ENCODE measurements around the gene MYH2. TPM values are rescaled to one million over a fixed set of nuclear protein-coding genes. Genes with fewer than 3 reads are reported as not detected.
"Not testable (repeated sequence)": the region's sequence is repeated elsewhere in the genome, so short reads cannot be mapped to it uniquely, and the experiment has no call there.

MYH2 gene
- total RNA-seq, 2 experiments from 2014 or later = not detected

DNA sequence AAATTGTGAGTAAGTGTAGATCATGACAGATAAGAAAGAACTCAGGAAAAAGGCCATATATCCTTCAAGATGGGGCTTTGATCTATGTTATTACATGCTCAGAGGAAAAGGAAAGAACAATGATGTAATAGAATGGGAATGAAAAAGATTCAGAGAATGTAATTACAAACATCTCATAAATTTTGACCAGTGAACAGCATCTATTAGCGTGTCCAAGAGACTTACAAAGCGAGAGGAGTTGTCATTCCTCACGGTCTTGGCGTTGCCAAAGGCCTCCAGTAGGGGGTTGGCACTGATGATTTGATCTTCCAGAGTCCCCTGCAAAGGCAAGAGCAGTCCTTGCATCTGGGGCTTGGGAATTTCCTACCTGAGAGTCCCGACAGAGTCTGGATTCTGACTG is 6.0 kb downstream of the MYH2 start:
- H3K27ac Mint-ChIP-seq; H3K4me1 Mint-ChIP-seq; POLR2A ChIA-PET; H3K27me3 Mint-ChIP-seq; H3K4me3 Mint-ChIP-seq; DNase-seq; H3K36me3 Mint-ChIP-seq (ENCODE audit: low read depth); CTCF ChIA-PET: not testable (repeated sequence)
- H3K9me3 Mint-ChIP-seq = peaks cover 19% of the 10 kb centered on the region

DNA sequence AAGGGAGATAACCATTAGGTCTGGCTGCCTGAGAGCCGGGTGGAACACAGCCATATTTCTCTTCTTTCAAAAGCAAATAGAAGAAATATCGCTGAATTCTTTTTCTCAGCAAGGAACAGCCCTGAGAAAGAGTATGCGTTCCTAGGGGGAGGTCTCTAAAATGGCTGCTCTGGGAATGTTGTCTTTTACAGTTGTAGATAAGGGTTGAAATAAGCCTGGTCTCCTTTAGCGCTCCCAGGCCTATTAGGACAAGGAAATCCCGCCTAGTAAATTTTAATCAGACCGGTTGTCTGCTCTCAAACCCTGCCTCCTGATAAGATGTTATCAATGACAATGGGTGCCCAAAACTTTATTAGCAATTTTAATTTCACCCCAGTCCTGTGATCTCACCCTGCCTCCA is 8.3 kb downstream of the MYH2 start:
- POLR2A ChIA-PET; H3K36me3 Mint-ChIP-seq (ENCODE audit: low read depth); H3K4me1 Mint-ChIP-seq; H3K27ac Mint-ChIP-seq; DNase-seq; H3K27me3 Mint-ChIP-seq; H3K4me3 Mint-ChIP-seq; CTCF ChIA-PET: not testable (repeated sequence)
- peaks cover 19% of the 10 kb centered on the region for H3K9me3 Mint-ChIP-seq

DNA sequence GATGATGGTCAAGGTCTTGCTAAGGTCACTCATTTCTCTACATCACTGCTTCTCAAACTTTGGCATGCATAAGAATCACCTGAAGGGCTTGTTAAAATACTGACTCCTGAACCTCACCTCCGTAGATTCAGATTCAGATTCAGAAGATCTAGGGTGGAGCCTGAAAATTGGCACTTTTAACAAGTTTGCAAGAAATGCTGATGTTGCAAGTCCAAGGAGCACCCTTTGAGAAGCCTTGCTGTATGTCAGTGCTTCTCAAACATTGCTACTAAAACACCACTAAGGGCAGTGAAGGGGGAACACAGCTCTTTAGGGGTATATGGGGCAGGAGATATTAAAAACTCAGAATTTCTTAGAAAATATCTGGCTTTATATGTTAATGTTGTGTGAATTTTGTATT is 17.4 kb downstream of the MYH2 start:
- ChIA-PET CTCF (no interaction called here), POLR2A (no interaction called here)
- Mint-ChIP-seq H3K27me3 (peaks cover 2% of the 10 kb centered on the region), H3K27ac (no peak overlapping the region), H3K4me1 (no peaks in the 10 kb centered on the region), H3K36me3 (ENCODE audit: low read depth) (no peaks in the 10 kb centered on the region), H3K9me3 (no peaks in the 10 kb centered on the region), H3K4me3 (no peak overlapping the region)
- no peak for DNase-seq

DNA sequence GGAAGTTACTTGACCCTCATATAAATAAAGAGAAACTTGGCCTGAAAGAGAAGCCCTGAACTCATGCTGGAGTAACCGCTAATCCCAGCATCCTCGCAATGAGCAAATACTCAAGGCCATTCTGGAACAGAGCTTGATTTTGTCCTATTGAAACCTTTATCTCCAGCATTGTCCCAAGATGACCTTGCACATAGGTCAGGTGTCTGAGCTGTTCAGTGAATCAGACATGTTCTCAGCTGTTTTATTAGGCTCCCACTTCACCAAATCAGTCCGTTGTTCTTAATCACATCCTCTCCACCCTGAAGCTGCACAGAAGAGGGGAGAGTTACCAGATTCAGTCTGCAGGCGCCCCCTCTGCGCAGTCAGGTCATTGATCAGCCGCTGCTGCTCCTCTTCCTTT is 22.0 kb downstream of the MYH2 start:
- DNase-seq = no peak
- Mint-ChIP-seq H3K27ac (no peak overlapping the region), H3K4me3 (no peak overlapping the region), H3K27me3 (peaks cover 2% of the 10 kb centered on the region), H3K36me3 (ENCODE audit: low read depth) (no peaks in the 10 kb centered on the region), H3K4me1 (no peaks in the 10 kb centered on the region), H3K9me3 (no peaks in the 10 kb centered on the region)
- ChIA-PET CTCF (no interaction called here), POLR2A (interaction anchor here (0.5 kb wide), 1 partner anchor 86 kb away, joined by 3 read pairs; no protein-coding TSS in a partner anchor)

DNA sequence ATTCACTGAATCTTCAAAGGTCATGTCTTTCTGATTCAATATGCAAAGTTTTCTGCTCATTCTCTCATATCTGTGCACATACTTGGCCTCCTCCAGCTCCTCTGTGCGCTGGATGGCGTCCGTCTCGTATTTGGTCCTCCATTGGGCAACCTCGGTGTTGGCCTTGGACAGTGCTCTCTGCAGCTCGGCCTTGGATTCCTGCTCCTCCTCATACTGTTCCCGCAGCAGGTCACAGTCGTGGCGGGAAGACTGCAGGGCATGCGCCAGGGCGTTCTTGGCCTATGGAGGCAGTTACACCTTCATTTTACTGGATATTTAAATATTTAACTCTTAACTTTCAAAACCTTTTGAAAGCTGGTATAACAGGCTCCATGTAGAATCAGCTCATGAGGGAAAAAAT is 22.9 kb downstream of the MYH2 start:
- POLR2A ChIA-PET = no interaction called here
- no peak overlapping the region for H3K27ac Mint-ChIP-seq
- no peaks in the 10 kb centered on the region for H3K4me1 Mint-ChIP-seq
- H3K27me3 Mint-ChIP-seq = peaks cover 2% of the 10 kb centered on the region
- H3K4me3 Mint-ChIP-seq = no peak overlapping the region
- DNase-seq = no peak
- H3K36me3 Mint-ChIP-seq (ENCODE audit: low read depth) = no peaks in the 10 kb centered on the region
- CTCF ChIA-PET = no interaction called here
- no peaks in the 10 kb centered on the region for H3K9me3 Mint-ChIP-seq

DNA sequence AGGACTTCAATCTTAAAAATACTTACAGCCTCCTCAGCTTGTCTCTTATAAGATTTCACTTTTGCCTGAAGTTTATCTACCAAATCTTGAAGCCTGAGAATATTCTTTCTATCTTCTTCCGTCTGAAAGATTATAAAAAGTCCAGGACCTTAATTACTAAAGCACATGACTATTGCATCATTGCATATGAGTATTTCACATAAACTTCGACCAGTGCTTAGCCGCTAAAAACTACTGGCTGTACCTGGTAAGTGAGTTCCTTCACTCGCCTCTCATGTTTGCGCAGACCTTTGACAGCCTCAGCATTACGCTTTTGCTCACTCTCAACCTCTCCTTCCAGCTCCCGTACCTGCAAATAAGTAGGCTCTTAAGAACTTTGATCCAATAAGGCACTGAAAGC is 26.4 kb downstream of the MYH2 start:
- Mint-ChIP-seq H3K9me3 (no peaks in the 10 kb centered on the region), H3K36me3 (ENCODE audit: low read depth) (no peaks in the 10 kb centered on the region), H3K27me3 (no peaks in the 10 kb centered on the region), H3K4me1 (no peaks in the 10 kb centered on the region), H3K4me3 (no peak overlapping the region), H3K27ac (no peak overlapping the region)
- ChIA-PET CTCF (no interaction called here), POLR2A (no interaction called here)
- DNase-seq = no peak

DNA sequence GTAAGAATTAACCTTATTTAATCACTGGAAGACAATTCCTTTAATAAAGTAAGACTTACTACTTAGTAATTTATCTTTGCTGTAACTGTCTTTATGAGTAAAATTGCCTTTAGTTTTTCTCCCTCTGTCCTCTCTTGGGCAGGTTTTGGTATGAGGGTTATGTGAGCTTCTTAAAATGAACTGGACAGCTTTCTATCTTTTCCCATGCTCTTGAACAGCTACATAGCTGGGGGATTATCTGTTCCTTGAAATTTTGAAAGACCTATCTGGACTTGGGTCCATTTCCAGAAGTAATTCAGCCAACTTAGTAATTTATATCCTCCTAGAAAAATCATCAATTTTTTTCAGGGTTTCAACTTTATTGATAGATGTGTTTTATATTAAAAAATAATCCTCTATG is 27.5 kb downstream of the MYH2 start:
- Mint-ChIP-seq H3K27ac (no peak overlapping the region), H3K9me3 (no peaks in the 10 kb centered on the region), H3K4me3 (no peak overlapping the region), H3K4me1 (no peaks in the 10 kb centered on the region), H3K27me3 (no peaks in the 10 kb centered on the region), H3K36me3 (ENCODE audit: low read depth) (no peaks in the 10 kb centered on the region)
- DNase-seq = no peak
- ChIA-PET CTCF (no interaction called here), POLR2A (interaction anchor here (0.7 kb wide), 1 partner anchor 15 kb away, joined by 3 read pairs; no protein-coding TSS in a partner anchor)

DNA sequence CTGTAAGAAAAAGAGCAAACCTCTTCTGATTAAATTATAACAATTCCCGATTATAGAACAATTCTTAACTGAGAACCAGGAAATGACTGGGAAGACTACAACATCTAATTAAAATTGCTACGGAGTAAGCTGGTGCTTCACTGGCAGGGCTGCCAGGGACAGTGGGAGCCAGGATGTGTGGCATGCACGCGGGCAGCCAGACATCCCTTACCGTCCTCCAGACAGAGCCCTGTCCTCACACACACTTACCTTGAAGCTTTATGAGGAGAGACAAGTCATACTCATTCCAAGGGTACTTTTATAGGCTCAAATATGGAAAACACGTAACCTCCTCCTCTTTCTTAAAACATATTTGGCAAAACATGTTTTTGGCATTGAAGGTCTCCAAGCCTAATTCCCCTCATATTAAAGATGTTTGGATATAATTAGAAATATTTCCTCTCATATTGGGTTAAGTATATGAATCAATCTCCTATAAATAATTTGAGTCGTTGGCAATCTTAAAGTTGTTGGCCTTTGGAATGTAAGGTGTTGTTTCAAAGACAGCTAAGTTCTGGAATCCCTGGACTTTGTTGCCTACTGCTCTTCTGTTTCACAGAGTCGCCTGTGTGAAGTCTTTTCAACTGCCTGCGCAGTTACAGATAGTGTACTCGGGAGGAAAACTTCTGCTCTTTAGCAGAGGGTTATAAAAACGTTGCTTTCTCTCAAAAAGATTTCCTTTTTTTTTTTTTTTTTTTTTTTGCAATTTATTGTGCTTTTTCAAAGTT is 31.0 kb downstream of the MYH2 start, which contains the start of gene MYH1:
Gene MYH1, minus strand, starts transcription at position 272 of the 767 bp plus-strand sequence. CDS start 1,900 bp downstream, outside the sequence.
- CTCF ChIA-PET = interaction anchor here (0.6 to 0.7 kb wide), 2 partner anchors 84 to 310 kb away, joined by 3 read pairs; no protein-coding TSS in a partner anchor

DNA sequence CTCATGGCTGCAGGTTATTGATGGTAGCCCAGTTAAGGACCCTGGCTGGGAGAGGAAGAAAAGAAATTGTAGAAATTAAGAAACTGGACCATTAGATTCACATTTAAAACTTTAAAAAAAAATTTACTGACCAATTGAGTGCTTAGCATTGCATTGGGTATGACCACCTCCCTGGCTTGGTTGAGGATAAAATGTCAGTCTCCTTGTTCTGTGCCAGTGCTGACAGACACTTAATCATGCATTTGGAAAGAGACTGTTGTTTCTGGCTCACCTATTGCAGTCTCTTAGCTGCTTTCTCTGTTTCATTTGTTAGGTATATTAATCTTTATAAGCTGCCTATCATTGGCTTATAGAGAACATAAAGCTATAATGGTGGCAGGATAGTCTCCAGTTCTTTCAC is 32.8 kb downstream of the MYH2 start:
- Mint-ChIP-seq H3K36me3 (ENCODE audit: low read depth) (no peaks in the 10 kb centered on the region), H3K27me3 (no peaks in the 10 kb centered on the region), H3K9me3 (no peaks in the 10 kb centered on the region), H3K4me1 (no peaks in the 10 kb centered on the region), H3K4me3 (no peak overlapping the region), H3K27ac (no peak overlapping the region)
- DNase-seq = no peak
- ChIA-PET POLR2A (no interaction called here), CTCF (no interaction called here)

More for the DNA sequence above, 31.0 kb downstream of the MYH2 start, which contains the start of gene MYH1:
- no peak for DNase-seq
- Mint-ChIP-seq H3K9me3 (no peaks in the 10 kb centered on the region), H3K4me3 (no peak within 1 kb of the TSS), H3K36me3 (ENCODE audit: low read depth) (no peaks in the 10 kb centered on the region), H3K27ac (no peak within 1 kb of the TSS), H3K27me3 (no peaks in the 10 kb centered on the region), H3K4me1 (no peaks in the 10 kb centered on the region)
- POLR2A ChIA-PET = no interaction called here

DNA sequence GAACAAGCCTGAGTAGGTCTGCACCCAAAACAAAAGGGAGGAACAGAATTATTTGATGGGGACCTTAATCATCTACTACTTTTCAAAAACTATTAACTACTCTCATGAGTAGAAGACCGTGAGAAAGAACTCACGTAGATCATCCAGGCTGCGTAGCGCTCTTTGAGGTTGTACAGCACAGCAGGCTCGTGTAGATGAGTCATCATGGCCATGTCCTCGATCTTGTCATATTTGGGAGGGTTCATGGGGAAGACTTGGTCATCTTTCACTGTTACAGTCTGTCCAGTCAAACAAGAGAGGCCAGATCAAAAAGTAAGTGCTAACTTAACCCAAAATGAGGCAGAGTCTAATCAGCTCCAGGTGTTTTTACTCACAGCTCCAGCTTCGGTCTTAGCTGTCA is 33.4 kb downstream of the MYH2 start:
- Mint-ChIP-seq H3K36me3 (ENCODE audit: low read depth) (no peaks in the 10 kb centered on the region), H3K27me3 (no peaks in the 10 kb centered on the region), H3K4me3 (no peak overlapping the region), H3K4me1 (no peaks in the 10 kb centered on the region), H3K27ac (no peak overlapping the region), H3K9me3 (no peaks in the 10 kb centered on the region)
- POLR2A ChIA-PET = no interaction called here
- CTCF ChIA-PET = no interaction called here
- DNase-seq = no peak

DNA sequence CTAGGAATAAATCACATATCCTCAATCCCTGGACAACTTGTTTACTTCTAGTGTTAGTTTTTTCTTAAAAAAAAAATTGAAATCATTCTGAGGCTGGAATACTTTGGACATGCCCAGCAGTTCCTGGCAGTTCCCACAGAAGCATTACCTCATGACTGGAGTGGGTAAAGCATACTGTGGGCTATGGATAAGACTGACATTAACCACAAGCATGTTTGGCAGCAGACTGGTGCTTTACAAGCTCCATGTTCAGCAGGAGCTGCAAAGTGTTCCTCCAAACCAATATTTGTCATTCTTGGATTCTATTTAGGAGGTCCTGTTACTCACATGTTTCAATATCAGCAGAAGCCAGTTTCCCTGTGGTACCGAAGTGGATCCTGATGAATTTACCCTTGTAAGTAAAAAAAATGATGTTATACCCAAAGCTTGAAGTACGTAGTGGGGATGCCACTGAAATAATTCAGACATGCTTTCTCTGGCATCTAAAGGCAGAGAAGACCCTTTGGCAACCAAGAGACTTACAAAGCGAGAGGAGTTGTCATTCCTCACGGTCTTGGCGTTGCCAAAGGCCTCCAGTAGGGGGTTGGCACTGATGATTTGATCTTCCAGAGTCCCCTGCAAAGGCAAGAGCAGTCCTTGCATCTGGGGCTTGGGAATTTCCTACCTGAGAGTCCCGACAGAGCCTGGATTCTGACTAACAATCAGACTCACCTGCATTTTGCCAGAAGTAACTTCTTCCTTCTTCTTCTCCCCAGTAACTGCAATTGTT is 36.0 kb downstream of the MYH2 start:
- ChIA-PET POLR2A (no interaction called here), CTCF (no interaction called here)
- no peak for DNase-seq
- no peaks in the 10 kb centered on the region for H3K4me1 Mint-ChIP-seq
- H3K27ac Mint-ChIP-seq = no peak overlapping the region
- H3K9me3 Mint-ChIP-seq = no peaks in the 10 kb centered on the region
- H3K4me3 Mint-ChIP-seq = no peak overlapping the region
- no peaks in the 10 kb centered on the region for H3K36me3 Mint-ChIP-seq (ENCODE audit: low read depth)
- H3K27me3 Mint-ChIP-seq = no peaks in the 10 kb centered on the region

DNA sequence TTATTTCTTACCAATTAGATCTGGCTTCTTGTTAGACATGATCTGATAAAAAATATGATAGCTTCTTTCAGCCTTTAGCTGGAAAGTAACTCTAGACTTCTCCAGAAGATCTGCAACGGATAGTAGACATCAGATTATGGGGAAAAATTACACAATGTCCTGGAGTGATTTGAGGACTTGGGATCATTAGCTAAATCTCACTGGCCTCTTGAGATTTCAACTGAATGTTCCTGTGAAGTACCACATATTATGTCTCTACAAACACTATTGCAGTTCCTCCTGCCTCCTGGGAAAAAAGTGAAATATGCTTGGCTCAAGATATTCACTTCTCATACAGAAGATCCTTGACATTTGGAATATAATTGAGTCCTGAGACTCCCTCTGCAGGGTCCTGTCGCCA is 36.6 kb downstream of the MYH2 start:
- DNase-seq = no peak
- H3K4me1 Mint-ChIP-seq = no peaks in the 10 kb centered on the region
- no peaks in the 10 kb centered on the region for H3K9me3 Mint-ChIP-seq
- CTCF ChIA-PET = no interaction called here
- no peak overlapping the region for H3K4me3 Mint-ChIP-seq
- no peaks in the 10 kb centered on the region for H3K36me3 Mint-ChIP-seq (ENCODE audit: low read depth)
- no peaks in the 10 kb centered on the region for H3K27me3 Mint-ChIP-seq
- POLR2A ChIA-PET = no interaction called here
- H3K27ac Mint-ChIP-seq = no peak overlapping the region

DNA sequence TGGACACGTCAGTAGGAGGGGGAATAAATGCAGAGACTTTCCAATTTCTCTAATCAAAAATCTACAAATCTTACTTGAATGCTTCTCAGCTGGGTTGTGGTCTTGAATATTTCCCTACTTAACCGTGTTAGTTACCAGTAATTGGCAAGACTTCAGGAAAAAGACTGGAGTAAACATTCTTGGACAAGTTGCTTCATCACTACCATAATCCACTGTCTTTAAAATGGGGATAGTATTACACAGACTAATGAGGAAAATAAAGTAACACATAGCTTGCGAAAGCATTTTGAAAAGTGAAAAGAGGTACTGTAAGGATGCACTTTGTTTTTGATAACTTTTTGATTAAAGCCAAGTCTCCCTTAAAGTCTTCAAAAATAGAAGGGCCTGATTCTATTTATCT is 49.5 kb downstream of the MYH2 start:
- CTCF ChIA-PET = no interaction called here
- Mint-ChIP-seq H3K4me1 (no peaks in the 10 kb centered on the region), H3K9me3 (no peaks in the 10 kb centered on the region), H3K4me3 (no peak overlapping the region), H3K36me3 (ENCODE audit: low read depth) (no peaks in the 10 kb centered on the region), H3K27me3 (peaks cover 1% of the 10 kb centered on the region), H3K27ac (no peak overlapping the region)
- DNase-seq = no peak
- POLR2A ChIA-PET = no interaction called here

DNA sequence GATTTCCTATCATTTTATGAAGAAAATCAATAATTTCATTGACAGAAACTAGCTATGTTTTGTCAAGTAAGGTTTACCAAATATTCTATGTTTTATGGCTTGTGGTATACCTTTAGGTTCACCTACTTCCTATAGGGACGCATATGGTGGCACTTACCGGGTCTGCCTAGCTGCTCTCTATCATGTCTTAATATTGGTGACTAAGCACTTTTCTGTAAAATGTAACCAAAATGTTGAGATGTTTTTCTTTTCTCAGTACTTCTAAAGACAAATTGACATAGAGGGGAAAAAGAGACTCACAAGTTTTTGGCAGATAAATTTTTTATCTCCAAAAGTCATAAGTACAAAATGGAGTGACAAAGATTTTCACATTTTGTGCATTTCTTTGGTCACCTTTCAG is 57.5 kb downstream of the MYH2 start:
- H3K9me3 Mint-ChIP-seq = peaks cover 22% of the 10 kb centered on the region
- DNase-seq = no peak
- H3K4me3 Mint-ChIP-seq = no peak overlapping the region
- ChIA-PET CTCF (no interaction called here), POLR2A (no interaction called here)
- no peak overlapping the region for H3K27ac Mint-ChIP-seq
- no peaks in the 10 kb centered on the region for H3K4me1 Mint-ChIP-seq
- no peaks in the 10 kb centered on the region for H3K27me3 Mint-ChIP-seq
- H3K36me3 Mint-ChIP-seq (ENCODE audit: low read depth) = no peaks in the 10 kb centered on the region
